Measurements from ENCODE around the gene SLC25A1. TPM values are rescaled to one million over a fixed set of nuclear protein-coding genes. Genes with fewer than 3 reads are reported as not detected.

Gene SLC25A1
- polyA plus RNA-seq, 1 experiment = 36.9 TPM

GRCh38 chr22:19213442-19214077, 35.0 kb upstream of the SLC25A1 start:
- Histone ChIP-seq H3K27me3 (ENCODE audit: control insufficient read depth, insufficient read depth, low read length) (no peaks in the 10 kb centered on the region), H3K4me3 (ENCODE audit: low read depth, low read length) (no peak overlapping the region), H3K36me3 (ENCODE audit: control insufficient read depth, insufficient read depth, low read length) (peaks cover 8% of the 10 kb centered on the region)
- no peak for DNase-seq (ENCODE audit: low read depth)
- CTCF ChIA-PET = interaction anchor here (1.6 kb wide), 1 partner anchor 10 kb away, joined by 3 read pairs; no protein-coding TSS in a partner anchor
- POLR2A ChIA-PET = no interaction called here
- no peak for TF ChIP-seq CTCF (IDR thresholded peaks at IDR 0.05; ENCODE audit: insufficient read depth, low read depth, low read length)

- no peak for TF ChIP-seq CTCF (IDR thresholded peaks at IDR 0.05; ENCODE audit: insufficient read depth, low read depth, low read length)
- H3K36me3 ChIP-seq (ENCODE audit: control insufficient read depth, insufficient read depth, low read length) = peaks cover 8% of the 10 kb centered on the region
- ChIA-PET CTCF (no interaction called here), POLR2A (no interaction called here)
- H3K27me3 ChIP-seq (ENCODE audit: control insufficient read depth, insufficient read depth, low read length) = no peaks in the 10 kb centered on the region
- H3K4me3 ChIP-seq (ENCODE audit: low read depth, low read length) = no peak overlapping the region
- no peak for DNase-seq (ENCODE audit: low read depth)
These were observed 34.5 kb upstream of the SLC25A1 start for GRCh38 chr22:19213001-19213400.

- Histone ChIP-seq H3K27me3 (ENCODE audit: control insufficient read depth, insufficient read depth, low read length) (no peaks in the 10 kb centered on the region), H3K4me3 (ENCODE audit: low read depth, low read length) (no peak overlapping the region), H3K36me3 (ENCODE audit: control insufficient read depth, insufficient read depth, low read length) (peaks cover 8% of the 10 kb centered on the region)
- no peak for TF ChIP-seq CTCF (IDR thresholded peaks at IDR 0.05; ENCODE audit: insufficient read depth, low read depth, low read length)
- ChIA-PET CTCF (no interaction called here), POLR2A (no interaction called here)
- no peak for DNase-seq (ENCODE audit: low read depth)
These were observed 33.9 kb upstream of the SLC25A1 start for GRCh38 chr22:19212302-19212870.

- Histone ChIP-seq H3K4me3 (ENCODE audit: low read depth, low read length) (no peak overlapping the region), H3K36me3 (ENCODE audit: control insufficient read depth, insufficient read depth, low read length) (peaks cover 5% of the 10 kb centered on the region), H3K27me3 (ENCODE audit: control insufficient read depth, insufficient read depth, low read length) (no peaks in the 10 kb centered on the region)
- TF ChIP-seq CTCF (IDR thresholded peaks at IDR 0.05; ENCODE audit: insufficient read depth, low read depth, low read length) = no peak
- ChIA-PET CTCF (no interaction called here), POLR2A (no interaction called here)
- DNase-seq (ENCODE audit: low read depth) = no peak
These were observed 31.7 kb upstream of the SLC25A1 start for GRCh38 chr22:19210188-19210587.

GRCh38 chr22:19208287-19208847, 29.8 kb upstream of the SLC25A1 start:
- ChIA-PET POLR2A (no interaction called here), CTCF (interaction anchor here (1.4 kb wide), 1 partner anchor 9 kb away, joined by 3 read pairs; no protein-coding TSS in a partner anchor)
- no peak for TF ChIP-seq CTCF (IDR thresholded peaks at IDR 0.05; ENCODE audit: insufficient read depth, low read depth, low read length)

More at GRCh38 chr22:19208287-19208847, 29.8 kb upstream of the SLC25A1 start:
- no peak for DNase-seq (ENCODE audit: low read depth)
- Histone ChIP-seq H3K4me3 (ENCODE audit: low read depth, low read length) (no peak overlapping the region), H3K36me3 (ENCODE audit: control insufficient read depth, insufficient read depth, low read length) (peaks cover 5% of the 10 kb centered on the region), H3K27me3 (ENCODE audit: control insufficient read depth, insufficient read depth, low read length) (no peaks in the 10 kb centered on the region)

All from BJ (cell line).